Naive thymus-derived CD4-positive, alpha-beta T cell (primary cell): ENCODE data around the gene KCNAB1. TPM values are rescaled to one million over a fixed set of nuclear protein-coding genes. Genes with fewer than 3 reads are reported as not detected.

Experiments used
- ATAC-seq: fragments of 150-1000 bp; cut with Tn5 transposase; 2 replicates; pipeline ENCODE4 v1.10.0; 2021; ENCODE audit warnings: mild to moderate bottlenecking, moderate library complexity
- CTCF ChIA-PET: fragments of 350-600 bp; sonication (Branson Sonifier 250); formaldehyde crosslinking; loops from one replicate; lab custom pipeline; 2021; ENCODE audit warnings: antibody characterized with exemption; lab: Charles Lee
- POLR2A ChIA-PET: fragments of 350-600 bp; sonication (Branson Sonifier 250); formaldehyde crosslinking; loops from one replicate; lab custom pipeline; 2021; ENCODE audit warnings: antibody characterized with exemption, inconsistent platforms; lab: Charles Lee
- DNase-seq, 9 donors: peaks; one replicate each; pipeline versions ENCODE4 v3.0.0 to v3.0.0-alpha.2; 2020 to 2022; ENCODE audit warnings: mixed read lengths in 1 of 9
- H3K27ac ChIP-seq: one replicate; pipeline ENCODE4 v1.7.0; 2013; ENCODE audit warnings: mild to moderate bottlenecking, low read depth, low read length, moderate library complexity
- H3K27me3 ChIP-seq, 2 donors: one replicate each; pipeline ENCODE4 v1.7.0; 2013; ENCODE audit warnings: low read length in 2 of 2, mild to moderate bottlenecking in 2 of 2, moderate library complexity in 2 of 2; ENCODE audit not compliant: control insufficient read depth in 2 of 2, insufficient read depth in 2 of 2
- H3K36me3 ChIP-seq, 3 experiments: 1 replicate in 2 of 3; 2 replicates in 1 of 3; pipeline ENCODE4 v1.7.0; 2013; ENCODE audit warnings: low read length in 3 of 3, mild to moderate bottlenecking in 3 of 3, moderate library complexity in 1 of 3; ENCODE audit not compliant: insufficient read depth in 3 of 3, control insufficient read depth in 2 of 3
- H3K4me1 ChIP-seq, 2 donors: one replicate each; pipeline ENCODE4 v1.7.0; 2013; ENCODE audit warnings: low read length in 2 of 2, mild to moderate bottlenecking in 2 of 2, moderate library complexity in 1 of 2; ENCODE audit not compliant: control insufficient read depth in 2 of 2, insufficient read depth in 2 of 2
- H3K4me3 ChIP-seq: 2 replicates; pipeline ENCODE4 v1.7.0; 2013; ENCODE audit warnings: mild to moderate bottlenecking, low read length
- H3K9me3 ChIP-seq, 3 experiments: 1 replicate in 2 of 3; 2 replicates in 1 of 3; pipeline ENCODE4 v1.7.0; 2013; ENCODE audit warnings: low read length in 3 of 3; ENCODE audit not compliant: control insufficient read depth in 2 of 3
- H3K27ac Mint-ChIP-seq, 9 donors: one replicate each; pipeline ENCODE4 v1.8.0; 2020 to 2022; ENCODE audit warnings: mixed read lengths in 9 of 9, mild to moderate bottlenecking in 8 of 9, moderate library complexity in 5 of 9, inconsistent platforms in 2 of 9
- H3K27me3 Mint-ChIP-seq, 5 donors: one replicate each; pipeline ENCODE4 v1.8.0; 2021 to 2022; ENCODE audit warnings: mixed read lengths in 5 of 5, mild to moderate bottlenecking in 1 of 5
- H3K36me3 Mint-ChIP-seq, 5 donors: one replicate each; pipeline ENCODE4 v1.8.0; 2020 to 2022; ENCODE audit warnings: mixed read lengths in 5 of 5, mild to moderate bottlenecking in 3 of 5, inconsistent platforms in 1 of 5
- H3K4me1 Mint-ChIP-seq, 7 donors: one replicate each; pipeline ENCODE4 v1.8.0; 2020 to 2022; ENCODE audit warnings: mixed read lengths in 7 of 7, mild to moderate bottlenecking in 3 of 7, inconsistent platforms in 1 of 7
- H3K4me3 Mint-ChIP-seq, 10 donors: one replicate each; pipeline ENCODE4 v1.8.0; 2020 to 2022; ENCODE audit warnings: mild to moderate bottlenecking in 10 of 10, mixed read lengths in 10 of 10, moderate library complexity in 6 of 10, inconsistent platforms in 2 of 10
- H3K9me3 Mint-ChIP-seq, 11 donors: one replicate each; pipeline ENCODE4 v1.8.0; 2020 to 2022; ENCODE audit warnings: mixed read lengths in 11 of 11, mild to moderate bottlenecking in 4 of 11, inconsistent platforms in 1 of 11, moderate library complexity in 1 of 11
- intact Hi-C, 2 donors: fragments of 100-400 bp; cut with micrococcal nuclease; formaldehyde crosslinking; loops; one replicate each; pipeline ENCODE4 v1.15.1; 2023
- polyA plus RNA-seq, 2 donors: library from polyadenylated mRNA; unstranded; fragments of 300-500 nt; fragmentation: Illumina TruSeq; gene quantifications; one replicate each; pipeline ENCODE4 v1.2.3, GENCODE V29; 2021
- total RNA-seq, 6 experiments: library from RNA in 5 of 6; stranded (reverse) in 5 of 6; gene quantifications; 1 replicate in 5 of 6; 2 replicates in 1 of 6; pipeline ENCODE4 v1.2.3 and lab custom pipeline; 2021 to 2026

KCNAB1 gene
- total and polyA plus RNA-seq, 7 experiments from 2014 or later: 0.09 to 0.17 TPM; not detected in 5

- no peak overlapping the region for H3K4me3 Mint-ChIP-seq
- no peak overlapping the region for H3K4me3 ChIP-seq
- CTCF ChIA-PET: no interaction called here
- no peaks in the 10 kb centered on the region for H3K27me3 ChIP-seq
- no peak for DNase-seq
- no peak overlapping the region for H3K27ac Mint-ChIP-seq
- ATAC-seq: no peak
- intact Hi-C loops: no loop called here
- H3K9me3 ChIP-seq: no peaks in the 10 kb centered on the region
- POLR2A ChIA-PET: interaction anchor here (1.0 kb wide), 1 partner anchor 27 kb away, joined by 3 read pairs; the partner anchor contains the start of gene SSR3
- H3K36me3 ChIP-seq: no peaks in the 10 kb centered on the region
- peaks cover 0 to 8% (median 3%) of the 10 kb centered on the region in 7 donors for H3K4me1 Mint-ChIP-seq
- H3K4me1 ChIP-seq: no peaks in the 10 kb centered on the region
- H3K27me3 Mint-ChIP-seq: peaks cover 0 to 11% (median 8%) of the 10 kb centered on the region in 5 donors
- no peak overlapping the region for H3K27ac ChIP-seq
- H3K9me3 Mint-ChIP-seq: peaks cover 0 to 2% (median 0%) of the 10 kb centered on the region in 11 donors
- peaks cover 0 to 4% (median 0%) of the 10 kb centered on the region in 5 donors for H3K36me3 Mint-ChIP-seq
These were observed 461.6 kb downstream of the KCNAB1 start for GRCh38 chr3:156581954-156582353.

DNA sequence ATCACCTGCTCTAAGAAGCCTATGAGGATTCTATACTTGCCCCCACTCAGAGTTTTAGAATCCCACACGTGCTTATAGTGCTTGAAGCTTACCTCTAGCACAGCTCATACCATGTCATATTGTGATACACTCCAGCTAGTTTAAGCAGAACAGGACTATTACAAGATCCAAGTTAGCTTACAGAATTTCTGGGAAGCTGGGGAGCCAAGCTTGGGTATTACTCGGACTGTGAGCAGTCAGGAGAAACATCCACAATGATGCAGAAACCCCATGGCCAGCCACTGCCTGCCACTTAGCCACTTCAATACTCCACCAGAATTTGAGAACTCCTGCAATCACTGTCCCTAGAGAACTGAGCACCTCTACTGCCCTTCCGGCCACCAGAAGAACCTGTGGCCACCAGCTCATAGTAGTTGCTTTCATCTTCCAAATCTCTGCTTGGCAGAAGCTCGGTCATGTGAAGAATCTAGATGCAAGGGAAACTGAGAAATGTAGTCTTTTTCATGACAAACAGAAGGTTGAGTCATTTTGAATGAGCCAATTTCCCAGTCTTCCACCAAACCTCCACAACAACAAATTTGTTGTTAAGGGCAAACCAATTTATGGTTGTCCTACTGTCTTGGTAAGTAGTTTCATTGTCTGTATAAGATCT is 462.3 kb downstream of the KCNAB1 start:
- DNase-seq (no peak), ATAC-seq (no peak)
- Mint-ChIP-seq H3K4me1 (peaks cover 0 to 8% (median 3%) of the 10 kb centered on the region in 7 donors), H3K27me3 (peaks cover 0 to 11% (median 5%) of the 10 kb centered on the region in 5 donors), H3K36me3 (peaks cover 0 to 4% (median 0%) of the 10 kb centered on the region in 5 donors), H3K27ac (peak overlapping the region in 1 of 9 donors; percentile 2), H3K4me3 (no peak overlapping the region), H3K9me3 (no peaks in the 10 kb centered on the region)
- Histone ChIP-seq H3K4me1 (no peaks in the 10 kb centered on the region), H3K27ac (no peak overlapping the region), H3K36me3 (no peaks in the 10 kb centered on the region), H3K4me3 (no peak overlapping the region), H3K9me3 (no peaks in the 10 kb centered on the region), H3K27me3 (no peaks in the 10 kb centered on the region)
- ChIA-PET CTCF (no interaction called here), POLR2A (no interaction called here)
- intact Hi-C loops: no loop called here

- Mint-ChIP-seq H3K9me3 (no peaks in the 10 kb centered on the region), H3K27me3 (peaks cover 0 to 11% (median 5%) of the 10 kb centered on the region in 5 donors), H3K36me3 (peaks cover 0 to 4% (median 0%) of the 10 kb centered on the region in 5 donors), H3K4me3 (no peak overlapping the region), H3K4me1 (peaks cover 0 to 8% (median 3%) of the 10 kb centered on the region in 7 donors), H3K27ac (no peak overlapping the region)
- H3K27me3 ChIP-seq: no peaks in the 10 kb centered on the region
- H3K4me3 ChIP-seq: no peak overlapping the region
- POLR2A ChIA-PET: no interaction called here
- ATAC-seq (no peak), DNase-seq (no peak)
- no peaks in the 10 kb centered on the region for H3K4me1 ChIP-seq
- CTCF ChIA-PET: no interaction called here
- H3K27ac ChIP-seq: no peak overlapping the region
- intact Hi-C loops: no loop called here
- no peaks in the 10 kb centered on the region for H3K9me3 ChIP-seq
- no peaks in the 10 kb centered on the region for H3K36me3 ChIP-seq
These were observed 463.1 kb downstream of the KCNAB1 start for GRCh38 chr3:156583469-156583868.

GRCh38 chr3:156586905-156587759 is 466.8 kb downstream of the KCNAB1 start:
- no peaks in the 10 kb centered on the region for H3K4me1 ChIP-seq
- no peaks in the 10 kb centered on the region for H3K27me3 ChIP-seq
- no peak overlapping the region for H3K27ac ChIP-seq
- H3K9me3 ChIP-seq: no peaks in the 10 kb centered on the region
- ATAC-seq (peak; percentile 71), DNase-seq (no peak)
- ChIA-PET CTCF (no interaction called here), POLR2A (no interaction called here)
- intact Hi-C loops: no loop called here
- H3K36me3 ChIP-seq: no peaks in the 10 kb centered on the region
- peaks cover 0 to 8% (median 0%) of the 10 kb centered on the region in 11 donors for H3K9me3 Mint-ChIP-seq
- H3K4me3 ChIP-seq: no peak overlapping the region
- H3K4me1 Mint-ChIP-seq: peaks cover 0 to 8% (median 3%) of the 10 kb centered on the region in 7 donors
- H3K27me3 Mint-ChIP-seq: peaks cover 0 to 17% (median 0%) of the 10 kb centered on the region in 5 donors
- H3K4me3 Mint-ChIP-seq: no peak overlapping the region
- peaks cover 0 to 4% (median 0%) of the 10 kb centered on the region in 5 donors for H3K36me3 Mint-ChIP-seq
- H3K27ac Mint-ChIP-seq: no peak overlapping the region

- no peaks in the 10 kb centered on the region for H3K4me1 ChIP-seq
- ATAC-seq (no peak), DNase-seq (no peak)
- H3K27me3 Mint-ChIP-seq: peaks cover 0 to 19% (median 0%) of the 10 kb centered on the region in 5 donors
- POLR2A ChIA-PET: no interaction called here
- no peak overlapping the region for H3K27ac ChIP-seq
- intact Hi-C loops: no loop called here
- H3K4me3 Mint-ChIP-seq: no peak overlapping the region
- CTCF ChIA-PET: no interaction called here
- H3K36me3 Mint-ChIP-seq: peaks cover 0 to 4% (median 0%) of the 10 kb centered on the region in 5 donors
- no peaks in the 10 kb centered on the region for H3K36me3 ChIP-seq
- H3K4me1 Mint-ChIP-seq: peaks cover 0 to 7% (median 3%) of the 10 kb centered on the region in 7 donors
- peaks cover 0 to 8% (median 0%) of the 10 kb centered on the region in 11 donors for H3K9me3 Mint-ChIP-seq
- H3K27me3 ChIP-seq: no peaks in the 10 kb centered on the region
- no peak overlapping the region for H3K4me3 ChIP-seq
- no peak overlapping the region for H3K27ac Mint-ChIP-seq
- no peaks in the 10 kb centered on the region for H3K9me3 ChIP-seq
These were observed 467.3 kb downstream of the KCNAB1 start for GRCh38 chr3:156587760-156588069.
